Activated CD4-positive, CD25-positive, alpha-beta regulatory T cell (primary cell): ENCODE data around the gene EXOSC5.
"Not testable (repeated sequence)": the region's sequence is repeated elsewhere in the genome, so short reads cannot be mapped to it uniquely, and the experiment has no call there.

Source experiments
- DNase-seq, 4 experiments: peaks; one replicate each; lab custom pipeline; 2025; lab: John Stamatoyannopoulos, UW

The EXOSC5 gene

DNA sequence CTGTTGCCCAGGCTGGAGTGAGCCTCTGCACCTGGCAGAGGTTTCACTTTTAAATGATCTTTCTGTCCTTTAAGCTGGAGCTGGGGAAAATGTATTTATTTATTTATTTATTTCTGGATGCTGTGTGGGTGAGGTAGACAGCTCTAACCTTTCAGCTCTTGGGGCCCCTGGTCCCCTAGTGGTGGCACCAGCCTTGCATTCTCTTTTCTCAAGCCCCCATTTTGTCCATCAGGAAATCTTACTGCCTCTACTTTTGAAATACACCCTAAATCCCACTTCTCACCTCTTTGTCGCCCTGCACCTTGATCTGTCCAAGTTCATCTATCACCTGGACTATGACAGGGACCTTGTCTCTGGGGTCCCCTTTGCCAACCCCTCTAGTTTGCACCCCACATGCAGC lies 31.1 kb downstream of the EXOSC5 start:
- no peak for DNase-seq

DNA sequence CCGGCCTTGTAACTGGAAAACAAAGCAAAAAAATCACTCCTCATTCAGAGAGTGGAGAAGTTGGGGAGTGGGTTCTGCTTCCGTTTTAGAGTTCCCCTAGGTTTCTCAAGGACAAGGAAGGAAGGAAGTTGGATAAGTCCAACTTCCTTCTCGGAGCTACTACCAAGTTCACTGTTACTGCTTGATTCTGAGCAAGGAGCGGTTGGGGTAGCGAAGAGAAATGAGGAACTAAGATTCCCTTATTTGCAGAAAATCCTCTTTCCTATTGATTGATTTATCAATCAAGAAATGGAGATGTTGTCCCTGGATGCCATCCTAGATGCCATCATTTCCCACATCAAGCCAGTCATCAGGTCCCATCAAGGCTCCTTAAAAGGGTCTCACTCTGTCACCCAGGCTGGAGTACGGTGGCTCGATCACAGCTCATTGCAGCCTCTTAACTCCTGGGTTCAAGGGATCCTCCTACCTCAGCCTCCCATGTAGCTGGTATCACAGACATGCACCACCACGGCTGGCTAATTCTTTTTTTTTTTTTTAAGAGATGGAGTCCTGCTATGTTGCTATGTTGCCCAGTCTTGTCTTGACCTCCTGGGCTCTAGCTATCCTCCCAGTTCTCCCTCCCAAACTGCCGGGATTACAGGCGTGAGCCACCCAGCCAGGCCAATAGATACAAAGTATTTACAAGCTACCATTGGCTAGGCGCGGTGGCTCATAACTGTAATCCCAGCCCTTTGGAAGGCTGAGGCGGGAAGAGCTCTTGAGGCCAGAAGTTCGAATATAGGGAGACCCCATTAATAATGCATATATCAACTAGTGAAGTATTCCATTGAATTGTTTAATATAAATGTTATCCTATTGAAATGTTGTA lies 32.4 kb downstream of the EXOSC5 start:
- no peak for DNase-seq

DNA sequence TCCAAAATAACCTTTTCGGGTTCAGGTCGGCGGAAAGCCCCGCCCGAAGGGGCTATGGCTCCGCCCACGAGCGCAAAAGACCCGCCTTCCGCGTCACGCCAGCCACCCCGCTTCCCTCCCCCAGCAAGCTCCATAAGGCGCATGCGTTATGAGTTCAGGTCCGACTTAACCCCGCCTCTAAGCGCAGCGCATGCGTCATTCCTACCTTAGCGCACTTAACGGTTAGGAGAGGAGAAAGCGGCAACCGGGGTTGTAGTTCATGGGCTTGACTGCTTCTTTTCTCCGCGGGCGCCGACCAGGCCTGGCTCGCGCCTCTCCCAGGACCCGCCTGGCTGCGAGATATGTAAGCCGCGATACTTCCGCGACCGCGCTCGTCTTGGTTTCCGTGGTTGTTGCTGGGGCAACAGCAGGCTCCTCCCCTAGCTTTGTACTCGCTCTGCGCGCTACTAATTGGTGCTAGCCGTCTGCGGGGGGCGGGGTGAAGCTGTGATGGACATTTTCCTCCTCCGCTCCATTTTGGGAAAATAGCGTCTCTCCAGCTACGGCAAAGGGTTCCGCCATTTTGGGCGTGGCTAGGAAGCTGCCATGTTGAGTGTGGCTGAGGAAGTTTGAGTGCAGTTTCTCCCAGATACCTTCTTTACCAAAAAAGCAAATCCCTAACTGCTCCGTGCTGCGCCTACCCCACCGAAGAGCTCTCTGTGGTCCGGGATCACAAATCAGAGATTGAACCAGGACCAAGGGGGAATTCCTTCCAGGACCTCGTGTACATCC lies 33.2 kb downstream of the EXOSC5 start, which contains the start of gene B9D2:
B9D2 (minus strand) TSS at position 397 of the 771 bp plus-strand sequence. CDS start 630 bp downstream, outside the sequence.
- DNase-seq, result peak; percentile 91 to 95 (median 92)

DNA sequence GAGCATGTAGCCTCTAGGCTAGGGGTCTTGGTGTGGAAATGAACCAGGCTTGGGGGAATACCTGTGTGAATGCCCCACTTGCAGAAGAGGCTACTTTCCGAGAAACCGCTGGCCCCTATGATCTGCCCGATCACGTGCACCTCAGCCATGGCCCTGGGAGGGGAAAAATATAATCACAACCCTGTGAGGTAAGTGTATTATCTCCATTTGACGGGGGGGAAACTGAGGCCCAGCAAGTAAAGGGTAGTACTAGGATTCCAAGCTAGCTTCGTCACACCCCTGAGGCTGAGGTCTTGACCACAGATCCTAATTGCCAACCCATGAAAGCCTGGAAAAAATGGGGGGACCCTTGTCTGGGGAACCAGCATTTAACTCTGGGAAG lies 33.8 kb downstream of the EXOSC5 start:
- no peak for DNase-seq

DNA sequence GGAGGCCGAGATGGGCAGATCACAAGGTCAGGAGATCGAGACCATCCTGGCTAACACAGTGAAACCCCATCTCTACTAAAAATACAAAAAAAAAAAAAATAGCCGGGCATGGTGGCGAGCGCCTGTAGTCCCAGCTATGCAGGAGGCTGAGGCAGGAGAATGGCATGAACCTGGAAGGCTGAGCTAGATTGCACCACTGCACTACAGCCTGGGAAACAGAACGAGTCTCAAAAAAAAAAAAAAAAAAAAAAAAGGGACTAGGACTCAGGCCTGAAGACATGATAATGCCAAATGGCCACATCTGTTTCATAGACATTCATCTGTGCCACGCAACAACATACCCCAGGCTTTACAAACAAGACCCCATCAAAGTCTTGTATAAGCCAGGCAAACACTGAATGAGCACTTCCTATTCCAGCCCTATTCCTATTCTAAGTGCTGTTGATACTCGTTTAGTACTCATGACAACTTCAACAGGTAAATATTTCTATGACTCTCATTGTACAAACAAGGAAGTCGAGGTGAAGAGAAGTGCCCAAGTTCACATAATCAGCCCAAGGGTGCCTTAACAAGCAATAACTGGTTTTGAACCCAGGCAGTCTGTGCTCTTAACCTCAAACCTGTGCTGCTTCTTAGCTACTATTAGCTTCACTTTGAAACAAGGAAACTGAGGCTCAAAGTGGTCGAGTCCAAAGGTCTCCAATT lies 34.9 kb downstream of the EXOSC5 start:
- DNase-seq, result no peak

DNA sequence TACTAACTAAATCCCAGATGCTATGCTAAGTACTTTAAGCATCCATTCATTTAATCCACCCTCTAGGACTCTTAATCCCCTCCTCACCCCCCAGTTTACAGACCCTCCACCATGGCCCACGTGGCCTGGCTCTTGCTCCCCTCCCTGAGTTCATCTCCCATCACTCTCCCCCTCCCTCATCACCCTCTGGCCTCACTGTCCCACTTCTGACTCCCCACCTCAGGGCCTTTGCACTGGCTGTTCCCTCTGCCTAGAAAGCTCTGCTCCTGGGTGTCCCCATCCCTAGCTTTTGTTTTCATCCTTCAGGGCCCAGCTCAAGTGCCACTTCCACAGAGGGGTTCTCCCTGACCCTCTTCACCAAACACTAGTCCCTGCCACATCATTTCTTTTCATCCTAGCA lies 37.4 kb downstream of the EXOSC5 start:
- DNase-seq, result no peak

DNA sequence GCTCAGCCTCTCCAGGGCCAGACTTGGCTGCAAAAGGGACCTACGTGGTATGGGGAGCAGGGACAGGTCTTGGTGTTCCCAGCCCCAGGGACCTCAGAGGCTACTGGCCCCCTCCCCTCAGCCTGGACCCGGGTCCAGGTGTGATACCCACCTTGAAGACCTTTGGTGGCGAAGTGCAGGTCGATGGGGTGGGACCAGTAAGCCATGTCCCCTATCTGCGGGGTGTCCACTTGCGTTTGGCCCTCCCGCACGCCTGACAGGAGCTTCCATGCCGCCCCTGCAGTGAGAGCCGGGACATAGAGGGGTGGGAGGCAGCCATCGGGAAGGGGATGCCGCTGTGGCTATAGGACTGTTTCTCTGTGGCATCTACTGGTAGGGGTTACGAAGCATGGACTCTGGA lies 39.4 kb downstream of the EXOSC5 start:
- no peak for DNase-seq

DNA sequence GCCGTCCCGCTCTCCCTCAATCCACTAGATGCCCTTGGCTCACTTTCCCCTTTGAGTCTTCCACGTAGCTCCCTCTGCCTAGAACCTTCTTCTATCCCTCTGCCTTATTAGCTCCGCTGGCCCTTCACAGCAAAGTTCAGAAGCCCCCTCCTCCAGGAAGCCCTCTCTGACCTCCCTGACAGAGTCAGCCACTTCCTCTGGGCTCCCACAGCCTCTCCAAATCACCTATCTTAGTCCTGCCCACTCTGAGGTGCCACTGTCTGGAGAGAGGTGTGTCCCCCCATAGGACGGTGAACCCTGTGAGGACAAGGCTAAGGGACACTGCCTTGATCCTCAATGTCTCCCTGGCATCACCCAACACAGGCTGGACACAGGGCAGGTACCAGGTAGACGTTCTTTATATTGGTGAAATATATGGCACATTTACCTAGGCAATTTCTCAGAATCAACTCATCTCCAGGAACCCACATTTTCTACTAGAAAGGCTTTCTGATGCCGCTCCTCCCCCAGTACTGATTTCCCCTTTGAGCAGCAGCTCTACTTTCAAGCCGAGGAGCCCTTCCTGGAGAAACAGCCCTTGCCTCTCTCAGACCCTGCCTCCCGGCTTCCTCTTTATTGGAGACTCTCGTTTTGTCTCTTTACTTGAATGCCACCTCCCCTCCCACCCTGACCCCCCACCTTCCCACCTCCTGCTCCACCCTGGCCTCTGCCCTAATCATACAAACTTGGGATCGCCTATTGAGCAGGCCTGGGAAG lies 40.0 kb downstream of the EXOSC5 start:
- no peak for DNase-seq

DNA sequence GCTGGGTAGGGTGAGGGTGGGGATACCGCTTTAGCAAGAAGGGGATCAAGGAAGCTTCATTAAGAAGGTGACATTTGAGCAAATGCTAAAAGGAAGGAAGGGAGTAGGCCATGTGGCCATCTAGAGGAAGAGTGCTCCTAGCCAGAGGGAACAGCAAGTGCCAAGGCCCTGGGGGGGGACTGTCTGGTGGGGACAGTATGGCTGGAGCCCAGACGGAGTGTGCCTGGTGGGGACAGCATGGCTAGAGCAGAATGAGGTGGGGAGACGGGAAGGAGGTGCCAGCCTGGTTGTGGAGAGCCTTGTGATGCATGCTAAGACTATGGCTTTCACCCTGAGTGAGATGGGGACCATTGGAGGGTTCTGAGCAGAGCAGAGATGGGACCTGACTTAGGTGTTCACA lies 41.4 kb downstream of the EXOSC5 start:
- DNase-seq, result no peak

DNA sequence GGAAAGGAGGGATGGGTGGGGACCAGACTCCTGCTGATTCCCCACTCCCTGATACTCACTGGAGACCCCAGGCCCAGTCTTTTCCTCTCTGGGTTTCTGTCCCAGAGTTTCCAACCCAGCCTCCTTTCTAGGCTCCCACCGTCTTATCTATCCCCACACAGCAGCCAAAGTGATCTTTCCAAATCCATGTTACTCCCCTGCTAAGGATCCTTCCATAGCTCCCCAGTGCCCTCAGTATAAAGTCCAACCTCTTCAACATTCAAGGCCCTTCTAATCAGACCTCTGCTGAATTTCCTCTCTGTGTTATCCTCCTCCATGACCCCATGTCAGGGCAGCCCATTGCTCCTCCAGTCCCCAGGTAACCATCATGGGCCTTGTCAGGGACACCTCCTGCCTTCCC lies 42.1 kb downstream of the EXOSC5 start:
- no peak for DNase-seq

DNA sequence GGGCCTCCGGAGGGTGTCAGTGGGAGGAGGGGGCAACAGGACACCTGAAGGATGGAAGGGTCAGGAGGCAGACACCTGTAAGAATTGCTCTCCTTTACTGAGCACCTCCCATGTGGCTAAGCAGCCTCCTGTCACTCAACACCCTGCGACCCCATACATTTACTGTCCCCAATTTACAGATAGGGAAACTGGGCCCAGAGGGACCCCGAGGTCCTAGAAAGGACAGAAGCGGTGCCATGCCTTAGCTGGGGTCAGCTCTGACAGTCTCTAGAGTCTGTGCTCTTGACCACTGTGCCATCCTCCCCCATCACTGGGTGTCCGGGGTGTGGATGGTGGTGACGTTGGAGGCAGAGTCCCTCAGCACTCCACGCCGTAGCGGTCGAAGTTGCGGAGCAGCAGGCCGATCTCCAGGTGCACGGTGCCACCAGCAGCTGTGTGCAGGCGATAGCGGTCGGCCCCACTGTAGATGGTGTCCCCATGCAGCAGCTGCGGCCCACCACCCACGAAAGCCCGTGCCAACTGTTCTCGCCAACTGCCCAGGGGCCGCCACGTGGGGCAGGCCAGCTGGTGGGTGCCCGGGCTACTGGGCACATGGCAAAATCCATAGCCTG lies 42.7 kb downstream of the EXOSC5 start:
- DNase-seq, result no peak

DNA sequence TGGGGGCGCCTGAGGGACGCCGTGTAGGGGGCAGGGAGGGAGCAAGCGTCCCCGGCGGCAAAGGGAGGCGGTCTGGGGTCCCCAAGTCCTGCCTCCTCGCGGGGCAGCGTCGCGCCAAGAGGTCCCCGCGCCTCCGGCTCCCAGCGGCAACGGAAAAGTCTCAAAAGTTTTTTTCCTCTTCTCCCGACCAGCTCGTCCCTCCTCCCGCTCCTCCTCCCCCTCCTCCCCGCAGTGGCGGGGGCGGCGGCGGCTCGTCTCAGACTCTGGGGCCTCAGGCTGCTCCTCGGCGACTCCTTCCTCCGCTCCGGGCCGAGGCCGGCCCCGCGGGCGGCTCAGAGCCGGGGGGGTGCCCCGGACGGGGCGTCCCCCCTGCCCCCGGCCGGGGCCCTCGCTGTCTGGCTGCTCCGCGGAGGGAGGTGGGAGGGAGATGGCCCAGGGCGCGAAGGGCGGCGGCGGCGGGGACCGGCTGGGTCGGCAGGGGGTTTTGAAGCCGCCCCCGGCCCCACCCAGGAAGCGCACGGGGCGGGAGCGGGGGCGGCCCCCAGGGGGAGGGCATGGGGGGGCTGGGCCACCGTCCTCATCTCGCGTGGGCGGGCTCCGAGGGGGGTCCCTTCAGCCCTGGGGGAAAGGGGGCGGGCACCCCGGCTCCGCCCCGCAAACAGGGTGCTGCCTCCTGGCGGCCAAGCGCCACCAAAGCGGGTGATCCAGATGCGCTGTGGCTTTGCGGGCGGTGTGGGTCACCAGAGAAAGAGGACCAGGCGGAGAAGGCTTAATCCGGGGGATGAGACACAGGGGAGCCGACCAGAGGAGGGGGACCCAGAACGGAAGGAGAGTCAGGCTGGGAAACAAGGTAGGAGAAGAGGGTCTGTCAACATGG lies 43.5 kb downstream of the EXOSC5 start, which contains the start of gene TGFB1:
TGFB1 (minus strand) TSS at position 457 of the 877 bp plus-strand sequence. CDS start 878 bp downstream, outside the sequence.
- DNase-seq, result peak; percentile 69 to 93 (median 89)

DNA sequence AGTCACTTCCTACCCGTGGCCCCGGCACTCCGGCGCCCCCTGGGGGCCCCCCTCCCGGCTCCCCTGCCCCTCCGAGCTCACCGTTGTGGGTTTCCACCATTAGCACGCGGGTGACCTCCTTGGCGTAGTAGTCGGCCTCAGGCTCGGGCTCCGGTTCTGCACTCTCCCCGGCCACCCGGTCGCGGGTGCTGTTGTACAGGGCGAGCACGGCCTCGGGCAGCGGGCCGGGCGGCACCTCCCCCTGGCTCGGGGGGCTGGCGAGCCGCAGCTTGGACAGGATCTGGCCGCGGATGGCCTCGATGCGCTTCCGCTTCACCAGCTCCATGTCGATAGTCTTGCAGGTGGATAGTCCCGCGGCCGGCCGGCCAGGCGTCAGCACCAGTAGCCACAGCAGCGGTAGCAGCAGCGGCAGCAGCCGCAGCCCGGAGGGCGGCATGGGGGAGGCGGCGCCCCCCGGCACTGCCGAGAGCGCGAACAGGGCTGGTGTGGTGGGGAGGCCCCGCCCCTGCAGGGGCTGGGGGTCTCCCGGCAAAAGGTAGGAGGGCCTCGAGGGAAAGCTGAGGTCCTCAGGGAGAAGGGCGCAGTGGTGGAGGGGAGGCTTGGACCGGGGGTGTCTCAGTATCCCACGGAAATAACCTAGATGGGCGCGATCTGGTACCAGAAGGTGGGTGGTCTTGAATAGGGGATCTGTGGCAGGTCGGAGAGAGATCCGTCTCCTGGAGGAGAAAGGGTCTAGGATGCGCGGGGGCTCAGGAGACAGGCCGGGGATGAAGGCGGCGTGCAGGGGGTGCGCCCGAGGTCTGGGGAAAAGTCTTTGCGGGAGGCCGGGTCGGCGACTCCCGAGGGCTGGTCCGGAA lies 44.3 kb downstream of the EXOSC5 start:
- peak; percentile 65 to 69 (median 66) for DNase-seq

DNA sequence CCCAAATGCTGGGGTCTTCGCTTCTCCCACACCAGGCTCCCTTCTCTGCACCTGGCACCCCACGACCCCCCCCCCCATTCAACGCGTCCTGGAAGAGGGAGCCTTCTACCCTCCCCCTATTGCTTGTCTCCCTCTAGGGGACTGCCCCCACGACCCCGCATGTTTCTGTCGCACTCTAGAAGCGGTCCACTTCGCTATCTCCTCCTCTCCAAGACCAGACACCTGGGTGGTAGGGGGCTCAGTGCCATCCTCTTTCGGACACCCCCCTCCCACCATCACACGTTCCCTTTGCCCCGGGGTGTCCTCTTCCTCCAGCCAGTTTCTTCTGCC lies 44.9 kb downstream of the EXOSC5 start:
- DNase-seq, result no peak

DNA sequence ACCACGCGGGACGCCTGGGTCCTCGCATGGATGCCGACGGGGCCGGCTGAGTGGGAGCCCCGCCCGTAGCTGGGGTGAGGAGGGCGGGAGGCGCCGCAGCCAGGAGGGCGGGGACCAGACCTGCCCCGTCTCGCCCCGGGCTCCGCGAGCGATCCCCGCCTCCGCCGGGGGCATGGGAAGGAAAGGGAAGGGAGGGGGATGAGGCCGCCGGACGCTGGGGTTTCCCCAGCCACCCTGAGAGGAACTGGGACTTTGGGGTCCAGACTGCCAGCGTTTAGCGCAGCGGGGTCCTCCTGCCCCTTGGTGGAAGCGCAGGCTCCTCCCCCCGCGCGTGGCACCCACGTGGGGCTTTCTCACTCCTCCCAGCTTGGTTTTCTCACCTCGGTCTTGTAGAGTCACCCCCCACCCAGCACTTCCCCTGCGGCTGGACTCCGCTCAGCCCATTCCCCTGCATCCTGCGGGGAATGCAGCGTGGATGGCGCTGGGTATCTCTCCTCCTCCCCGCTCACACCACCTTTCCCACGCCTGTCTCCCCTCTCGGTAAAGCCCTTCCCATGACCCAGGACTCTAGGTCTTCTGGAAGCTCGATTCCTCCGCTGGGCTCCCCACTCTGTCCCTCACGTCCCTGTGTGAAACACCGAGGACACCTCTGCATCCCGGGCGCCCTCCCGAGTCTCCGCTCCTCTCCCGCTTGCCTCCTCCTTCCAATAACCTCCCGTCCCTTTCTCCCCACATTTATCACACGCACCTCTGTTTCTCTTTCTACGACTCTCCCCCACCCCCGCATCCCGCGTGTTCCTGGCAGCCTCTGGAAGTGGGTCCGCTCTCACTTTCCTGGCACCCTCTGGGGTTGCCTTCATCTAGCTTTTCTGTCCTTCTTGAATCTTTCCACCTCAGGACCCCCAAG lies 45.6 kb downstream of the EXOSC5 start:
- DNase-seq, result peak; percentile 71 to 77 (median 74)

DNA sequence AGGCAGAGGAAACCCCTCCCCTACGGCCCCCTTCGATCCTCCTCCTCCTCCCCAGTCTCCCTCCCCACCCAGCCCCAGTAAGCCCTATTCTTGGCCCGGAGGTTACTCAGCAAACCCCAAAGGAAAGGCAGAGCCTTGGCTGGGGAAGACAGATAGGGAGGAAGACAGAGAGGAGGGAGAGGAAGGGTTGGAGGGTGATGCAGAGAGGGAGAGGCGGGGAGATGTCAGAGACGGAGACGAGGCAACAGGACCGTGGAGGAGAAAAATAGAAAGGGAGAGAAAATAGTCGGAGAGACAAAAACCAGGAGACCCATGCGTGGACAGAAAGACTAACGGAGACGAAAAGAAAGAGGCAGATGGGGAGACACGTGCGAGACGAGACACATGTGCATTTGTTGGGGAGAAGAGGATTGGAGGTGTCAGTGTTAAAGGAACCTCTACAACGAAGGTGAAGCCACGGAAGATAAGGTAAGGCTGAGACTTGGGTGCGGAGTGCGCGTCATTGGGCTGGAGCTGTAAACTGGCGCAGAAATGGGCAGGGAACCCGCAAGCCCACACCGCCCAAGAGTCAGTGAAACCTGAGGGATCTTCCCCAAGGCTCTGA lies 46.3 kb downstream of the EXOSC5 start:
- no peak for DNase-seq

DNA sequence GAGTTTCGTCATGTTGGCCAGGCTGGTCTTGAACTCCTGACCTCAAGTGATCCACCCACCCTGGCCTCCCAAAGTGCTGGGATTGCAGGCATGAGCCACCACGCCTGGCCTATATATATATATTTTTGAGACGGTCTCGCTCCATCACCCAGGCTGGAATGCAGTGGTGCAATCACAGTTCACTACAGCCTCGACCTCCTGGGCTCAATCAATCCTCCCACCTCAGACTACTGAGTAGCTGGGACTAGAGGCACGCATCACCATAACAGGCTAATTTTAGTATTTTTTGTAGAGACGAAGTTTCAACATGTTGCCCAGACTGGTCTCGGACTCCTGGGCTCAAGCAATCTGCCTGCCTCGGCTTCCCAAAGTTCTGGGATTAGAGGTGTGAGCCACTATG lies 50.2 kb downstream of the EXOSC5 start:
- not testable (repeated sequence) for DNase-seq

DNA sequence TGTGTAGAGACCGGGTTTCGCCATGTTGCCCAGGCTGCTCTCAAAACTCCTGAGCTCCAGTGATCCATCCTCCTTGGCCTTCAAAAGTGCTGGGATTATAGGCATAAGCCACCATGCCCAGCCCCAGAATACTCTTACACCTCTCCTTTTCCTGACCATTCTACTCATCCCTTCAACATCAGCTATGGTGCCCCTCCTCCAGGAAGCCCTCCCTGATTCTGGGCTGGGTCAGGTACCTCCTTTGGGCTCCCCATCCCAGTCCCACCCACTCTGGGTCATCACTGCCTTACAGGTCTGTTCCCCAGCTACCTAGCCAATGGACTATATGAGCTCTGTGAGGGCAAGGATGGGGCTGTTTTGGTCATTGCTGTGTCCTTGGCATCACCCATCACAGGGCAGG lies 53.0 kb downstream of the EXOSC5 start:
- DNase-seq, result no peak
